ENCODE measurements around the gene FTO. TPM values are rescaled to one million over a fixed set of nuclear protein-coding genes. Genes with fewer than 3 reads are reported as not detected.

Gene FTO
- total RNA-seq, 1 experiment from 2014 or later: 43.0 TPM

- no peak for DNase-seq (ENCODE audit: low spot score)
- in situ Hi-C loops (cut with HindIII; ENCODE audit: low sequenced_read_pairs): no loop called here
Measured at GRCh38 chr16:54000361-54000760, 296.4 kb downstream of the FTO start.

- in situ Hi-C loops (cut with HindIII; ENCODE audit: low sequenced_read_pairs): no loop called here
- no peak for DNase-seq (ENCODE audit: low spot score)
Measured at GRCh38 chr16:54006693-54007092, 302.7 kb downstream of the FTO start.

GRCh38 chr16:54007504-54007903 lies 303.5 kb downstream of the FTO start:
- DNase-seq (ENCODE audit: low spot score): no peak
- in situ Hi-C loops (cut with HindIII; ENCODE audit: low sequenced_read_pairs): no loop called here

- DNase-seq (ENCODE audit: low spot score): no peak
- in situ Hi-C loops (cut with HindIII; ENCODE audit: low sequenced_read_pairs): no loop called here
Measured at GRCh38 chr16:54009464-54010176, 305.7 kb downstream of the FTO start.

DNA sequence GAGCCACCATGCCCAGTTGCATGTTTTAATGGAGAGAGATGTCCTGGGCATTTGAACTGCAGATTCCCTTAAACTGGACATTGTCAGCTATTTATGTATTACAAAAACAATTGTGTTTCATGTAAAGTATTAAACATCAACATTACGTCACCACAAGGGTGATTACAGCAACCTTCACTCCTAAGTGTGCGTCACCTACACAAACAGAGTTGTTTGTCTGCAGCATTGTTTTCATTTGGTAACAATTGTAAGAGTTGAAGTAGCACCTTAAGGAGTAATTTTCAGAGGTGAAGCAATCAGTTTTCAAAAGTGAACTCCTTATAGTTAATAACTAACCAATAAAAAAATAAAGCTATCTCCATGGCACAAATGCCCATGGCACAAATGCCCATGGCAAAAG lies 311.2 kb downstream of the FTO start:
- in situ Hi-C loops (cut with HindIII; ENCODE audit: low sequenced_read_pairs): no loop called here
- no peak for DNase-seq (ENCODE audit: low spot score)

DNA sequence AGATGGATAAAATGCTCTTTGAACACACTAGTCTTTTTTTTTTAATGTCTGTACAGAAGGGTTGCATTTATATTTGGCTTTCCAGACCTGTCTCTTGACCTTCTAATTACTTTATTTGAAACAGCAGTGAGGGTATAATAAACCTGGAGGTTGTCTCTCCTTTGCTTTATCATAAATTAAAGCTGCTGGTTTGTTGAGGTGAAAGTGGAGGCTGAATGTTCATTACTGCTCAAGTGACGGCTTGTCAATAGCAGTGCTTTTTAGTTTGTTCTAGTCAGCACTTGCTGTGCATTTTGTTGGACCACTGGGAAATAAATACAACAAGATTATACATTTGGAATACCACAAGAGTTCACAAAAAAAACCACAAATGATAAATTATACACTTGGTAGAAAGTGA lies 318.4 kb downstream of the FTO start:
- in situ Hi-C loops (cut with HindIII; ENCODE audit: low sequenced_read_pairs): no loop called here
- no peak for DNase-seq (ENCODE audit: low spot score)

DNA sequence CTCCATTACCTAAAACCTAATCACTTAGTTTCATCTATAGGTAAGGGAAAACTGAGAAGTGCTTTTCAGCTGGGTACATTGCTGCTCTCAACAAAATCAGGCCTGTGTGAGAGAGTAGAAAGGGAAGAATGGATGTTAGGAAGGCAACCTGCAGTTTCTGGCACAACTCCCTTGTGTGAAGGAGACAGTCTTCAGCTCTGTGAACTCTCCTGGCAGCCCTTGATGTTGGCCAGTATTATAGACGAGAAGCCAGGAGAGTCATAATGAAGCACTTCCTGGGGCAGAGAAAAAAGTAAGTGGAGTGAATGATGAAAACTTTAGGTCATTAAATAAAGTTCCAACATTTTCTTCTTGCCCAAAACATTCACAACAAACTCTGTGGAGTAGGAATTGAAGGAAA lies 322.5 kb downstream of the FTO start:
- in situ Hi-C loops (cut with HindIII; ENCODE audit: low sequenced_read_pairs): no loop called here
- peak; percentile 52 for DNase-seq (ENCODE audit: low spot score)

DNA sequence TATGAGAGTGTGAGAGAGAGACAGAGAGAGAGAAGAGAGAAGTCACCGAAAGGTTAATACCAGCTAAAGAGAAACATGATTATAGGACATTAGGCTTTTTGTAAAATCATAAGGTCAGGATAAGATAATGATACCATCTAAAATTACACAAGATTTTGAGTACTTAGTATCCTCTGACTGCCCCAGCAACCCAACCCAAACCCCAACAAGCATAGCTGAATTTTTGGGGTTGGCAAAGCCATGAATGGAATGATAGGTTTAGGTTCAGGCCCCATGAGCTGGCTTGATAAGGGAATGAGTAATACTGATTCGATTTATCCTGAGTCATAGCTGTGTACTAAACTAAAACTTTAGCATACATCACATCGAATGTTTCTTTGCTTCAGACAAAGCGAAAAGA lies 323.1 kb downstream of the FTO start:
- no peak for DNase-seq (ENCODE audit: low spot score)
- in situ Hi-C loops (cut with HindIII; ENCODE audit: low sequenced_read_pairs): no loop called here

DNA sequence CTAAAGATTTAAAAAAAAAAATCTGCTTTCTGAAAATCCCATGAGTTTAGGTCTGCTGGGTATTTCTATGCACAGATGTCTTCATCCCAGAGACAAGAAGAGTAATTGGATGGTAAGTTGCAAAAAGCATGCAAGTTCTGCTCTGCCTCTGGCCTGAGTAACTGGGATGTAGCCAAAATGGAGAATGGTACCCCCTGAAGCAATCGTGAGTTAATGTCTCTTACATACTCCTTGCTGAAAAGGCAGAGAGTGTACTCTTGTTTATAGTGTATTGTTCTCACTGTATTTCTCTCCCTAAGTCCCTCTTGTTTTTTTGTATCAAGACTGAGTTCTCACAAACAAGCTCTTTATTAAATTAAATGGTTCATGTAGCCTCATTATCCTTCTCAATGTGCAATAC lies 323.6 kb downstream of the FTO start:
- DNase-seq (ENCODE audit: low spot score): no peak
- in situ Hi-C loops (cut with HindIII; ENCODE audit: low sequenced_read_pairs): no loop called here

GRCh38 chr16:54027995-54028394 lies 324.0 kb downstream of the FTO start:
- no peak for DNase-seq (ENCODE audit: low spot score)
- in situ Hi-C loops (cut with HindIII; ENCODE audit: low sequenced_read_pairs): no loop called here

DNA sequence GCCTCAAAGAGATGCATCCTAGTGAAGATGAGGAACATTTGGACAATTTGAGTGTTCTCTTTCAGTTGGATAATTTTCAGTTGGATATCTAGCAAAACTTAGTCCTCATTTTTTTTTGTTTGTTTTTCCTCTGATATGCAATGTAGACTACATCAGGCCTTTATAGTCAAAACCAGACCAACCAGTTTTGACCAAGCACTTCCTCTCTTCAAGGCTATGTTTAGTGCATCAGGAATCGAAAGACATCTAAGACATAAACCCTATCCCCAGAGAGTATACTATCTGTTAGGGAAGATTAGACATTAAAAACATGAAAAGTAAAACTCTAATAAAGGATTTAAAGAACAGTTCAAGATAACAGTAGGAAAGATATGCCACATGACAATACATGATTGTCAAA lies 326.5 kb downstream of the FTO start:
- in situ Hi-C loops (cut with HindIII; ENCODE audit: low sequenced_read_pairs): no loop called here
- DNase-seq (ENCODE audit: low spot score): no peak

DNA sequence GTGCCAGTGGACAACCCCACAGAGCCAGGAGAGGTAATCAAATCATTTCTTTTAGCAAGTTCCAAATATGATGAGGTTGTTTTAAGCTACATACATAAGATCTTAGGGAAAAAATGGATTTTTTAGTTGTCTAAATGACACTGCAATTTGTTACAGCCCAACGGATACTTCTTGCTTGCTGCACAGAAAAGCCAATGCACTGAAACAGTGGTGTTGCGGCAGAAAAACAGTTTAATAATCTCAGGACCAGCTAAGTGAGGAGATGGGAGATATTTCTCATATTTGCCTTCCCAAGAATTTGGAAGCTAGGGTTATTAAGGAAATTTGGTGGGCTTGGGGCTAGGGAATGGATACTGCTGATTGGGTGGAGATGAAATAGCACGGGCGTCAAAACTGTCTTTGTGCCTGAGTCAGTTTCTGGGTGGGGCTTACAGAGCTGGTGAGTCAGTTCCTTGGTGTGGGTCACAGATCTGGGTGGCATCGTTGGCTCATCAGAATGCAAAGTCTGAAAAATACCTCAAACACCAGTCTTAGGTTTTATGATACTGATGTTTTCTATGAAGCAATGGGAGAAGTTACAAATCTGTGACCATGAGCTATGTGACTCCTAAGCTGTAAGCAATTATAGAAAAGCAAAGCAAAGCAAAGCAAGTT lies 327.3 kb downstream of the FTO start:
- in situ Hi-C loops (cut with HindIII; ENCODE audit: low sequenced_read_pairs): no loop called here
- no peak for DNase-seq (ENCODE audit: low spot score)

- DNase-seq (ENCODE audit: low spot score): no peak
- in situ Hi-C loops (cut with HindIII; ENCODE audit: low sequenced_read_pairs): no loop called here
Measured at GRCh38 chr16:54033747-54034146, 329.8 kb downstream of the FTO start.

DNA sequence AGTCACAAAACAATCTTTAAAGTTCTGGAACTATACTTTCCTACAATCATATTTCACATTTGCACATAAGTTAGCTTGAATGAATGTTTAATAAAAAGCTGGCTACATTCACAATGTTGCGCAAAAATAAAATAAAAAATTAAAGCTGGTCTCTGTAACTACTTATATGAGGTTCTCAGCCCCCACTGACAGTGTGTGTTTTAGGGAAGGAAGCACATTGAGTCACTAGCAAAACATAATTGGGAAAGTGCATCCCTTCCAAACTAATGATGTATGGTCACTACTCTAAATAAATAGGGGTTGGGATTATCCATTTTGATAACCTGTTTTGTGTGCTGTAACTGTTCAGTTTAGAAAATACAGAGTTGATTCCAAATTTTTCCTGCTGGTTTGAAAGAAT lies 330.7 kb downstream of the FTO start:
- in situ Hi-C loops (cut with HindIII; ENCODE audit: low sequenced_read_pairs): no loop called here
- DNase-seq (ENCODE audit: low spot score): no peak

DNA sequence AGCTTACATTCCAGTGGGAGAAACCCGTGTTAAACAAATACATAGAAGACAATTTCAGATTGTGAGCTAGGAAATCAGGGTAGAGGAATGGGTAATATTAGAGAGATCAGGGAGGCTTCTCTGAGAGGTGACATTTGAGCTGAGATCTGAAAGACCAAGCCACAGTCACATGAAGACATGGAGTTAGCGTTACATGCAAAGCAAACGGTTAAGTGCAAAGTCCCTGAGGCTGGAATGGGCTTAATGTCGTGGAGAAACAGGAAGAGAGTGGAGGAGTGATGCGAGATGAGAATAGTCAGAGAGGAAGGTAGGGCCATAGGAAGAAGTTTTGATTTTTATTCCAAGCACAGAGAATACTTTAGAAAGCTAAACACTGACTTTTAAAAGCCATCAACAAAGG lies 336.5 kb downstream of the FTO start:
- in situ Hi-C loops (cut with HindIII; ENCODE audit: low sequenced_read_pairs): no loop called here
- DNase-seq (ENCODE audit: low spot score): no peak

- in situ Hi-C loops (cut with HindIII; ENCODE audit: low sequenced_read_pairs): no loop called here
- no peak for DNase-seq (ENCODE audit: low spot score)
Measured at GRCh38 chr16:54040975-54041374, 337.0 kb downstream of the FTO start.

DNA sequence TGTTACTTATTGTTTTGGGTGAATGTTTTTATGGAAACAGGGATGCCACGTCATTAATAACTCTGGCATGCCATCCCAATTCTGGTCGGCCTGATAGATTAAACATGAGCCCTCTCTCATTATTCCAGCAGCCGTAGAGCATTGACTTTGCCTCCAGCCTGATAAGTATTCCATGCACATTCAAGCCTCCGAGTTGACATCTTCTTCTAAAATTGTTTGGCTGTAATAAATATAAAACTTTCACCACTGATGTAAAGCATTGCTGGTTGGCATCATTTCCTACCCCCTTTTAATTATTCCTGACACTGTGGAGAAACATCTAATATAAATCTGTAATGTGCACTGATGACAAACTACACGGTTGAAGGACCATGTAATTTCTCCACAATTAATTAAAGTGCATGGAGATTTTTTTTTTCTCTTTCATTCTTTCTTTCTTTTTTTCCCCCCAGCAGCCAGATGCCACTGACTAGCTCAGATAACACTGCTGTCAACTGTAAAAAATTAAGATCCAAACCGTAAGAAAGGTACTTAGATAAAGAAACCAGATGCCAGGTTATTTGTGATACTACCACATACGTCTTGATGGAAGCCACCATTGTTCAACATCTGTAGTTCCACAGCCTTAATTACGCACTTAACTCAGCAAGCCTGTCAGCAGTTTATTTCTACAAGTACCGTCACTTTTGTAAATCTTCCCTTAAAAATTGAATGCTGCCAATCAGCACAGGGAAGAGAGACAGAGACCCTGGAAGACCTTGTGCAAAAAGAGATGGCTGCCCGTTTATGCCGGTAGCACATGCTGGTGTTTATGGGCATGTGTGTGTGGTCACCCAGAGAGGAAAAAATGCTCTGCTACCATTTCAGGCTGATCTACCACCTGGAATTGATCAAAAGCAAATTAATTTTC lies 344.9 kb downstream of the FTO start:
- in situ Hi-C loops (cut with HindIII; ENCODE audit: low sequenced_read_pairs): no loop called here
- DNase-seq (ENCODE audit: low spot score): no peak

GRCh38 chr16:54049591-54050458 lies 345.9 kb downstream of the FTO start:
- in situ Hi-C loops (cut with HindIII; ENCODE audit: low sequenced_read_pairs): no loop called here

GRCh38 chr16:54050459-54051210 lies 346.7 kb downstream of the FTO start:
- no peak for DNase-seq (ENCODE audit: low spot score)
- in situ Hi-C loops (cut with HindIII; ENCODE audit: low sequenced_read_pairs): no loop called here

More at GRCh38 chr16:54049591-54050458, 345.9 kb downstream of the FTO start:
- no peak for DNase-seq (ENCODE audit: low spot score)
